22Rv1 (cell line): ENCODE measurements around the gene KATNAL2.

Experiments
- H3K27ac ChIP-seq: fragments of 450-650 bp; 2 replicates; pipeline ENCODE4 v1.5.1; 2017
- ZFX ChIP-seq: fragments of 450-650 bp; IDR thresholded peaks from 2 replicates; pipeline ENCODE4 v1.6.1; 2017; ENCODE audit warnings: antibody characterized with exemption, borderline replicate concordance
- TF ChIP-seq, protein P1 (sequence below): fragments of 450-650 bp; IDR thresholded peaks from 2 replicates; pipeline ENCODE4 v1.5.1; 2017; ENCODE audit warnings: mild to moderate bottlenecking

KATNAL2 gene

DNA sequence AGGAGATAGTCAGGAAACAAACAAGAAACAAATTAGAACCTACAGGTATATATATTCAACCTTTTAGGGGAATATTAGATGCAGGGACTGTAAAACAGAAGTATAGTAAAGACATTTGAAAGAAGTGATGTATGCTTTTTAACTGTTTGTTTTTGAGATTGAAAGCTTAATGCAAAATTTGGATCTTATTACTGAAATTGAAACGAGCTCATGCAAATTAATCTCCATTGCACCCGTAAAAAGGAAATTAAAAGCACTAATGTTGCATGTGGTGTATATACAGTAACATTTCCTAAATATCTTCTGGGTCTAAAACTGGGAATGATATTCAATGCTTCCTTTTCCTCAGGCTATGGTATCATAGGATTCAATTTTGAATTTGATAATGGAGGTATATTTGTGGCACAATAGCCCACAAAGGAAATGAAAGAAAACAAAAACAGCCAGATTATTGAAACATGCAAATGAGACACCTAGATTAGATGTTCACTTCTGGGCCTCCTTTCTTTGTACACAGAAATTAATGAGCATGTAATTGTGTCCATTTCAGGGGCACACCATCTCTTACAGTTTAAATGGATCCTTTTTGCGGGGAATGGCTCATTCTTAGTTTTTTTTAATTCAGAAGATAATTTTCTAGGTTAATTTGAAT, 119.7 kb downstream of the KATNAL2 start:
- no peak overlapping the region for H3K27ac ChIP-seq
- TF ChIP-seq ZFX: no peak
- TF ChIP-seq, protein P1, sequence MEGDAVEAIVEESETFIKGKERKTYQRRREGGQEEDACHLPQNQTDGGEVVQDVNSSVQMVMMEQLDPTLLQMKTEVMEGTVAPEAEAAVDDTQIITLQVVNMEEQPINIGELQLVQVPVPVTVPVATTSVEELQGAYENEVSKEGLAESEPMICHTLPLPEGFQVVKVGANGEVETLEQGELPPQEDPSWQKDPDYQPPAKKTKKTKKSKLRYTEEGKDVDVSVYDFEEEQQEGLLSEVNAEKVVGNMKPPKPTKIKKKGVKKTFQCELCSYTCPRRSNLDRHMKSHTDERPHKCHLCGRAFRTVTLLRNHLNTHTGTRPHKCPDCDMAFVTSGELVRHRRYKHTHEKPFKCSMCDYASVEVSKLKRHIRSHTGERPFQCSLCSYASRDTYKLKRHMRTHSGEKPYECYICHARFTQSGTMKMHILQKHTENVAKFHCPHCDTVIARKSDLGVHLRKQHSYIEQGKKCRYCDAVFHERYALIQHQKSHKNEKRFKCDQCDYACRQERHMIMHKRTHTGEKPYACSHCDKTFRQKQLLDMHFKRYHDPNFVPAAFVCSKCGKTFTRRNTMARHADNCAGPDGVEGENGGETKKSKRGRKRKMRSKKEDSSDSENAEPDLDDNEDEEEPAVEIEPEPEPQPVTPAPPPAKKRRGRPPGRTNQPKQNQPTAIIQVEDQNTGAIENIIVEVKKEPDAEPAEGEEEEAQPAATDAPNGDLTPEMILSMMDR: no peak

DNA sequence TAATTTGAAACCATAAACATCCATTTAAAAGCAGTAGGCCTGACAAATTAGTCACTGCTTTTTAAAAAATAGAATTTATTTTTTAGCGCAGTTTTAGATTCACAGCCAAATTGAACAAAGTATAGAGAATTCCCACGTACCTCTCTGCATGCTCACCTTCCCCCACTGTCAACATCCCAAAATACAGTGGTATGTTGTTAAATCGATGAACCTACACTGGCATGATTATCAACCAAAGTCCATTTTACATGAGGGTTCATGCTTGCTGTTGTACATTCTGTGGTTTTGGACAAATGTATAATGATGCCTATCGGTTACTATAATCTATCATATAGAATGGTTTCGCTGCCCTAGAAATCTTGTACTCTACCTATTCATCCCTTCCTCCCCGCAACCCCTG, 123.6 kb downstream of the KATNAL2 start:
- H3K27ac ChIP-seq: no peak overlapping the region
- TF ChIP-seq, protein P1: no peak
- no peak for TF ChIP-seq ZFX

DNA sequence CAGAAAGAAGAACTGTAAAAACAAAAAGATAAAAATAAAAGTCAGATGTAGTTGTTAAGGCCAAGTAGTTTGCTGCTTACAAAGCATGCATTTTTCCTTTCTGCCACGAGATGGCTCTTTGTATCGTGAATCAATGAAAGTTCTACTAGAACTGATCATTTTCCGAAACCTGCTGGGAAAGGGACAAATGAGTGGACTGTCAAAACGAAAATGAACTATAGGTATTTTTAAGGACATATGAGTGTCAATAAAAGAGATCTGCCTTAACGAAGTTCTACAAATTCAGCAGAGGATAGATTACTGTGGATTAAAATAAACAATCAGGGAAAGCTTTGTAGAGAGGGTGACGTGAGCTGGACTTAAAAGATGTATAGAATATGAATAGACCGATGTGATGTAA, 133.1 kb downstream of the KATNAL2 start:
- H3K27ac ChIP-seq: no peak overlapping the region
- no peak for TF ChIP-seq ZFX
- TF ChIP-seq, protein P1: peak; percentile 81

DNA sequence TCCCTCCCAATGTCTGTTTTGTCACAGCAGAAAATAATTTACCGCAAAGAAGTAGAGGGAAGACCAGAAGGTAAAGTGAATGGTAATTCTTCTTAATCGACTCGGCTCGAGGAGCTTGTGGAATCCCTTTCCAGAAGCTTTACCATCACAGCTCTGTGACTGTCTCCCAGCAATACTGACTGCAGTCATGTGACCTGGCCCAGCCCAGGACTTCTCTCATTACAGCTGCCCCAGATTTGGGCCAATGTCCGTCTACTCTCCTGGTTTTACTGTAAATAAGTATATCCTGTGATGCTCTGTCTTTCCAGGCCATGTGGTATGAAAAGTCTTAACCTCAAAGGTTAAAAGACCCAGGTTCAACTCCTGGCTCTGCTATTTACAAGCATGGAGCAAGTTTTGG, 137.0 kb downstream of the KATNAL2 start:
- no peak overlapping the region for H3K27ac ChIP-seq
- TF ChIP-seq ZFX: no peak
- TF ChIP-seq, protein P1: no peak

DNA sequence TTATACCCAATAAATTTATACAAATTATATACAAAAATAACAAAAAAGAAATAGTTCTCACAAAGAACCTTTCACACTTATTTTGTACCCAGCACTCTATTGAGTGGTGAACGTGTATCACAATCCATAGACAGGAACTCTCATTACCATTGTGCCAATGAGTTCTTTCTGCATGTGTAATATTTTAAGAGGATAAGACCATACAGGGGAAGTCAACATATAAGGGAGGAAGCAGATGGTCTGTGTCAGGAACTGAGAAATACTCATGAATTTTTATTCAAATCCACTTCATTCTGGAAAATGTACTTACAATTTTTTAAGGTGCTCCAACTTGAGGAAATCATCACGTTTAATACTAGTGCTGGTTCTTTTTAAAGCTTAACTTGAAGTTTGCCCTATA, 145.1 kb downstream of the KATNAL2 start:
- TF ChIP-seq, protein P1: no peak
- no peak for TF ChIP-seq ZFX
- no peak overlapping the region for H3K27ac ChIP-seq

DNA sequence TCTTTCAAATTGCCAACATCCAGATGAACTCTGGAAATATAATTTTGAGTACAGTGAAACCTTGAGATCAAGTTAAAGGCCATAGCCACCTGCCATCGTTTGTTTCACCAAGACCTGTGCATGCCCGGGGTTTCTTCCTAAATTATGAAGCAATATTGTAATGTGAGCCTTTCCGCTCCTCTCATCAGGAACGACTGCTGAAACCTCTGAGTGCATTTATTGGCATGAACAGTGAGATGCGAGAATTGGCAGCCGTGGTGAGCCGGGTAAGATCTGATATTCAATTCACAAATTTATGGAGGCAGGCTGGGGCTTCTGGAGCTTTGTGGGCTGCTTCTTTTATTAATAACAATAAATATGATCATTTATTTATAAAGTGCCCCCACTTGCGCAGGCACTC, 145.7 kb downstream of the KATNAL2 start:
- TF ChIP-seq ZFX: no peak
- TF ChIP-seq, protein P1: no peak
- H3K27ac ChIP-seq: no peak overlapping the region

DNA sequence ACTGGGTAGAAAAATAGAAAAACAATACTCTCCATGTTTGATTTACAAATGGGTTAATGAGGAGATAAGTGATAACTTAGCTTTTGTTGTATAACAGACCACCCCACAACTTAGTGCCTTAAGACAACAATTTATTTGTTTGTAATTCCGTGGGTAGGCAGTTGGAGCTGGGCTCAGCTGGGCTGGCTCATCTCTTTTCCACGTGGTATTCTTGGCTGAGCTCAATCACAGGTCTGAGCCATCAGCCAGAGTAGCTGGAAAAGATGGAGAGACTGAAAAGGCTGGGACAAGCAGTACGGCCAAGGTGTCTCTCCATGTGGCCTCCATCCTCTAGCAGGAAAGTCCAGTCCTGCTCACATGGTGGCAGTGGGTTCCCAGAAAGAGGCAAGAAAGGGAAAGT, 150.2 kb downstream of the KATNAL2 start:
- TF ChIP-seq, protein P1: no peak
- TF ChIP-seq ZFX: no peak
- H3K27ac ChIP-seq: no peak overlapping the region
